GM12874 (cell line): ENCODE measurements around the gene IL3RA.

Experiments used
- TF ChIP-seq, protein P1 (sequence below): IDR thresholded peaks from 2 replicates; pipeline ENCODE4 v1.5.1; 2011; ENCODE audit warnings: low read depth, mild to moderate bottlenecking, control low read depth, low read length, moderate library complexity; ENCODE audit not compliant: insufficient read depth

The IL3RA gene

DNA sequence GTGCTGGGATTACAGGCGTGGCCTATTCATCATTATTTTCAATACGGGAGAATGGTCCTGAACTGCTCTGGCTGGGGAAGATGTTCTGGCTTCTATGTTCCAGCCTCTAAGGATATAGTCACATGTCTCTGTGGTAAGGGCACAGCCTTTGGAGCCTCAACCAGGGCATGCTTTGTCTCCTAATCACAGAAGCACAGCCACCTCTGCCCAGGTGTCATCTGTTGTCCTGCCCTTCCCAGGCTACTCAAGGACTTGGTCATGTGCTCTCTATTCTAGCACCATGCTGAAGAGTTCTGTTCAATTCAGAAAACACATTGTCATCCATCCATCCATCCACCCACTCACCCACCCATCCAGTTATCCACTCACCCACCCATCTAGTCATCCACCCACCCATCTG, 86.6 kb downstream of the IL3RA start:
- TF ChIP-seq, protein P1, sequence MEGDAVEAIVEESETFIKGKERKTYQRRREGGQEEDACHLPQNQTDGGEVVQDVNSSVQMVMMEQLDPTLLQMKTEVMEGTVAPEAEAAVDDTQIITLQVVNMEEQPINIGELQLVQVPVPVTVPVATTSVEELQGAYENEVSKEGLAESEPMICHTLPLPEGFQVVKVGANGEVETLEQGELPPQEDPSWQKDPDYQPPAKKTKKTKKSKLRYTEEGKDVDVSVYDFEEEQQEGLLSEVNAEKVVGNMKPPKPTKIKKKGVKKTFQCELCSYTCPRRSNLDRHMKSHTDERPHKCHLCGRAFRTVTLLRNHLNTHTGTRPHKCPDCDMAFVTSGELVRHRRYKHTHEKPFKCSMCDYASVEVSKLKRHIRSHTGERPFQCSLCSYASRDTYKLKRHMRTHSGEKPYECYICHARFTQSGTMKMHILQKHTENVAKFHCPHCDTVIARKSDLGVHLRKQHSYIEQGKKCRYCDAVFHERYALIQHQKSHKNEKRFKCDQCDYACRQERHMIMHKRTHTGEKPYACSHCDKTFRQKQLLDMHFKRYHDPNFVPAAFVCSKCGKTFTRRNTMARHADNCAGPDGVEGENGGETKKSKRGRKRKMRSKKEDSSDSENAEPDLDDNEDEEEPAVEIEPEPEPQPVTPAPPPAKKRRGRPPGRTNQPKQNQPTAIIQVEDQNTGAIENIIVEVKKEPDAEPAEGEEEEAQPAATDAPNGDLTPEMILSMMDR: no peak

DNA sequence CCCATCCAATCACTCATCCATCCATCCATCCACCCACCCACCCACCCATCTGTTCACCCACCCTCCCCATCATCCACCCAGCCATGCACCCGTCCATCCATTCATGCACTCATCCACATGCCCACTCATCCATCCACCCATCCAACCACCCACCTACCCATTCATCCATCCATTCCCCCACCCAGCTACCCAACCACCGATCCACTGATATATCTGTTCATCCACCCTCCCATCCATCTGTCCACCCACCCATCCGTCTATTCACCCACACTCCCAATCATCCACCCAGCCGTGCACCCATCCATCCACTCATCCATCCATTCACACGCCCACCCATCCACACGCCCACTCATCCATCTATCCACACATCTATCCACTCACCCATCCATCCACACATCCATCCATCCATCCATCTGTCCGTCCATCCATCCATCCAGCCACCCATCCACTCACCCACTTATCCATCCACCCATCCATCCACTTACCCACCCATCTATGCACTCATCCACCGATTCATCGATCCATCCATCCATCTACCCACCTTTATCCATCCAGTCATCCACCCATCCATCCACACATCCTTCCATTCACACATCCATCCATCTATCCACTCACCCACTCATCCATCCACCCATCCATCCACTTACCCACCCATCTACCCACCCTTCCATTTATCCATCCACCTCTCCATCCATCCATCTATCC, 87.7 kb downstream of the IL3RA start:
- TF ChIP-seq, protein P1: no peak

DNA sequence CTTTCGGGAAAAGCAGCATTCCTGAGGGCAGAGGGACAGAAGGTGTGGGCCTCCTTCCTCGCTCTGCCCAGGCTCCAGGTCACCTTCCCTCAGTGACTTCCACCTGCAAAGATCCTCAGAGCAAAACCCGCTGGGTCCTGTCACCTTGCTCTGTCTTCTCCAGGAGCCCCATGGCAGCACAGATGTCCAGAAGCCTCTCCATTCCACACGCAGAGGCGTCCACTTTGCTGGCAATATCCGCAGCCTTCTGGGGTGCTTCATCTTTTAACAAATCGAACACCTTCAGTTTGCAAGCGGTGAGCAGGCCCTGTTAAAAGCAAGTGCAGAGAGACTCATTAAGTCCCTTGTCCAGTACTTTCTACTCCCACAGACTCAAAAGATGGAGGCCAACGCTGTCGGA, 88.8 kb downstream of the IL3RA start:
- TF ChIP-seq, protein P1: no peak

DNA sequence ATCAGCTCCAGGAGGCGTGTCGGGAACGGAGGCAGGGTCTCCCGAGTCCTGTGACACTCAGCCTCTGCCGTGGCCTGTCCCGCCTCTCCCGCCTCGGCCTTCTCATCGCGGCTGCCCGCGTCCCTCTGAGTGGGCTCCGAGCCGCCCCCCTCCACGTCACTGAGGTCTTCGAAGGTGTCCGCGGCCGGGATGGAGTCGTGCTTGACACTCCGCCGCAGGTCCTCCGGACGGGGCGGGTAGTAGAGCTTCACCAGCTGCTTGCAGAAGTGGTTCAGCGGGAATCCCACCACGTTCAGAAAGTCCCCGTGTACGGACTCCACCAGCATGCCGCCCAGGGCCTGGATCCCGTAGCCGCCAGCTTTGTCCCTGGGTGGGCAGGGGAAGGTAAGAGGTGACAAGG, 91.2 kb downstream of the IL3RA start:
- TF ChIP-seq, protein P1: no peak

DNA sequence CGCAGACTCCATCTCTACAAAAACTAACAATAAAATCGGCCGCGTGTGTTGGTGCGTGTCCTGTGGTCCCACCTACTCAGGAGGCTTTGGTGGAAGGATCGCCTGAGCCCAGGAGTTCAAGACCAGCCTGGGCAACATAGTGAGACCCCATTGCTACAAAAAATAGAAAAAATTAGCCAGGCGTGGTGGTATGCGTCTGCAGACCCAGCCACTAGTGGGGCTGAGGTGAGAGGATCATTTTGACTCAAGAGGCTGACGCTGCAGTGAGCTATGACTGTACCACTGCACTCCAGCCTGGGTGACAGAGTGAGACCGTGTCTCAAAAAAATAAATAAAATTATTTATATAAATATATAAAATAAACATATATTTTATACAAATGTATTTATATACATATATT, 93.9 kb downstream of the IL3RA start:
- TF ChIP-seq, protein P1: no peak
